Smooth muscle cell (in vitro differentiated cells): ENCODE measurements around the gene SMOC1. TPM values are rescaled to one million over a fixed set of nuclear protein-coding genes. Genes with fewer than 3 reads are reported as not detected.

ENCODE experiments used
- DNase-seq: peaks from one replicate; lab custom pipeline; 2025; ENCODE audit not compliant: unreplicated experiment; lab: John Stamatoyannopoulos, UW
- H2AFZ ChIP-seq: fragments of 200-600 bp; sonication (generic); 2 replicates; pipeline ENCODE4 v1.6.0; 2016; ENCODE audit warnings: antibody characterized with exemption, low read depth, mild to moderate bottlenecking
- H3F3A ChIP-seq: fragments of 200-600 bp; sonication (generic); 2 replicates; pipeline ENCODE4 v1.6.0; 2017; ENCODE audit warnings: antibody characterized with exemption, low read depth
- H3K27ac ChIP-seq: fragments of 200-600 bp; sonication (generic); 2 replicates; pipeline ENCODE4 v1.5.1; 2016; ENCODE audit warnings: low read depth, mild to moderate bottlenecking
- H3K27me3 ChIP-seq: fragments of 200-600 bp; sonication (generic); 2 replicates; pipeline ENCODE4 v1.6.1; 2016; ENCODE audit warnings: low read depth, mild to moderate bottlenecking
- H3K36me3 ChIP-seq: fragments of 200-600 bp; sonication (generic); 2 replicates; pipeline ENCODE4 v1.5.1; 2016; ENCODE audit warnings: low read depth
- H3K4me1 ChIP-seq: fragments of 200-600 bp; sonication (generic); 2 replicates; pipeline ENCODE4 v1.5.1; 2016; ENCODE audit warnings: low read depth
- H3K4me2 ChIP-seq: fragments of 200-600 bp; sonication (generic); 2 replicates; pipeline ENCODE4 v1.6.0; 2016; ENCODE audit warnings: mild to moderate bottlenecking
- H3K4me3 ChIP-seq: fragments of 200-600 bp; sonication (generic); 2 replicates; pipeline ENCODE4 v1.5.1; 2016; ENCODE audit warnings: mild to moderate bottlenecking
- H3K79me2 ChIP-seq: fragments of 200-600 bp; sonication (generic); 2 replicates; pipeline ENCODE4 v1.6.0; 2016; ENCODE audit warnings: low read depth, mild to moderate bottlenecking
- H3K9ac ChIP-seq: fragments of 200-600 bp; sonication (generic); 2 replicates; pipeline ENCODE4 v1.6.0; 2016; ENCODE audit warnings: low read depth
- H3K9me3 ChIP-seq: fragments of 200-600 bp; sonication (generic); replicated peaks from 2 replicates; pipeline ENCODE4 v1.5.1; 2016; ENCODE audit warnings: low read depth
- H4K20me1 ChIP-seq: fragments of 200-600 bp; sonication (generic); 2 replicates; pipeline ENCODE4 v1.6.0; 2016; ENCODE audit warnings: low read depth
- CTCF ChIP-seq: fragments of 200-600 bp; sonication (generic); IDR thresholded peaks from 2 replicates; pipeline ENCODE4 v1.5.1; 2017; ENCODE audit warnings: borderline replicate concordance, mild to moderate bottlenecking, antibody characterized with exemption; ENCODE audit not compliant: insufficient read depth, poor library complexity, severe bottlenecking
- WGBS: methylation state at CpG from one replicate; pipeline ENCODE4 v1.1.7; 2016; ENCODE audit warnings: low lambda C conversion rate; 5-methylcytosine and 5-hydroxymethylcytosine counted together
- polyA plus RNA-seq: library from polyadenylated mRNA; unstranded; fragments of >200 nt; fragmentation: Nextera tagmentation; extraction: Ambion mirVana; gene quantifications from 2 replicates; pipeline ENCODE4 v1.2.1, GENCODE V29; 2016
- total RNA-seq: library from RNA; depleted of rRNA; stranded (reverse); fragments of >200 nt; gene quantifications from 2 replicates; pipeline ENCODE4 v1.2.3, GENCODE V29; 2014

The SMOC1 gene
- total and polyA plus RNA-seq, 2 experiments from 2014 or later: 1.6 to 6.3 TPM

GRCh38 chr14:69982886-69983285 lies 103.7 kb downstream of the SMOC1 start:
- no peaks in the 10 kb centered on the region for H3K27me3 ChIP-seq
- H3K36me3 ChIP-seq: no peaks in the 10 kb centered on the region
- no peaks in the 10 kb centered on the region for H4K20me1 ChIP-seq
- H3K4me3 ChIP-seq: no peak overlapping the region
- no peak for DNase-seq
- H3F3A ChIP-seq: no peaks in the 10 kb centered on the region
- H2AFZ ChIP-seq: no peak overlapping the region
- H3K9ac ChIP-seq: no peak overlapping the region
- H3K27ac ChIP-seq: no peak overlapping the region
- H3K79me2 ChIP-seq: no peaks in the 10 kb centered on the region
- WGBS: 89% methylated on average over 7 of the region's 7 CpGs
- no peak for TF ChIP-seq CTCF
- peaks cover 17% of the 10 kb centered on the region for H3K4me1 ChIP-seq
- H3K9me3 ChIP-seq: no peaks in the 10 kb centered on the region
- no peak overlapping the region for H3K4me2 ChIP-seq

GRCh38 chr14:69983317-69983716 lies 104.1 kb downstream of the SMOC1 start:
- Histone ChIP-seq H3K4me1 (peaks cover 21% of the 10 kb centered on the region), H4K20me1 (no peaks in the 10 kb centered on the region), H3K27ac (no peak overlapping the region), H3K9me3 (no peaks in the 10 kb centered on the region), H3K27me3 (no peaks in the 10 kb centered on the region), H3K36me3 (no peaks in the 10 kb centered on the region), H3K4me3 (no peak overlapping the region), H3F3A (no peaks in the 10 kb centered on the region), H3K4me2 (no peak overlapping the region), H2AFZ (no peak overlapping the region), H3K9ac (no peak overlapping the region), H3K79me2 (no peaks in the 10 kb centered on the region)
- 98% methylated on average over 4 of the region's 4 CpGs for WGBS
- DNase-seq: no peak
- TF ChIP-seq CTCF: no peak

DNA sequence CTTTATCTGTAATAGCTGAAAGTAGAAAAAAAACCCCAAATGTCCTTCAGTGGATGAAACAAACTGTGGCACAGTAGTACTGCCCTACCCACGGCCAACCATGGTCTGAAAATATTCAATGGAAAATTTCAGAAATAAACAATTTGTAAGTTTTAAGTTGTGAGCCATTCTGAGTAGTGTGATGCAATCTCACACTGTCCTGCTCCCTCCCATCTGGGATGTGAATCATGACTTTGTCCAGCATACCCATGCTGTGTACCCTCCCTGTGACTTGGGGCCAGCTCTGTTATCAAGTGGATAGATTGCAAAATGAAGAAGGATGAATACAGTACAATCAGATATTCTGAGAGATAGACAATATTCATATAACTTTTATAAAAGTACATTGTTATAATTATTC lies 106.2 kb downstream of the SMOC1 start:
- no peak for TF ChIP-seq CTCF
- Histone ChIP-seq H3K79me2 (no peaks in the 10 kb centered on the region), H3K4me1 (peaks cover 24% of the 10 kb centered on the region), H3K4me3 (no peak overlapping the region), H3K9me3 (no peaks in the 10 kb centered on the region), H4K20me1 (no peaks in the 10 kb centered on the region), H3K27ac (peak overlapping the region; percentile 25), H2AFZ (no peak overlapping the region), H3K9ac (peak overlapping the region; percentile 1), H3K36me3 (no peaks in the 10 kb centered on the region), H3K27me3 (peaks cover under 1% of the 10 kb centered on the region), H3F3A (no peaks in the 10 kb centered on the region), H3K4me2 (peak overlapping the region; percentile 53)
- DNase-seq: no peak
- 43% methylated on average over 1 of the region's 1 CpG for WGBS

DNA sequence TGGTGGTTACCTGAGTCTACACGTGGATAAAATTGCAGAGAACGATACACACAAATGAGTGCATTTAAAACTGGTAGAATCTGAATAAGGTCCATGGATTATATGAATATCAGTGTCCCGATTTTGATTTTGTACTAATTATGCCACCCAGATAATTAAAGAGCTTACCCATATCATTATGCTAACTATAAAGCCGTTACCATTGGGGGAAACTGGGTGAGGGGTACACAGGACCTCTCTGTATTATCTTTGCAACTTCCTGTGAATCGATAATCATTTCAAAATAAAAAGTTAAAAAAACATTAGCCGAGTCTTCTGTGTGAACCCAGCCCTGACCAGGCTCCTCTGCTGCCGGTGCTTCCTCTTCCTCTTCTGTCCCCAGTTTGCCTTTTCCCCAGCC lies 107.1 kb downstream of the SMOC1 start:
- Histone ChIP-seq H3K9ac (no peak overlapping the region), H3K27ac (no peak overlapping the region), H4K20me1 (no peaks in the 10 kb centered on the region), H3K27me3 (peaks cover 9% of the 10 kb centered on the region), H2AFZ (no peak overlapping the region), H3F3A (no peaks in the 10 kb centered on the region), H3K79me2 (no peaks in the 10 kb centered on the region), H3K4me2 (no peak overlapping the region), H3K36me3 (no peaks in the 10 kb centered on the region), H3K4me3 (no peak overlapping the region), H3K9me3 (no peaks in the 10 kb centered on the region), H3K4me1 (peaks cover 26% of the 10 kb centered on the region)
- WGBS: 94% methylated on average over 7 of the region's 7 CpGs
- no peak for TF ChIP-seq CTCF
- no peak for DNase-seq
